NCI-H2171 treated with DMSO at 0.1 percent for 48 hours (cell line): ENCODE data around the gene VAV2.

ENCODE experiments used
- DNase-seq: peaks from one replicate; lab custom pipeline; 2025; lab: John Stamatoyannopoulos, UW

The VAV2 gene, protein sequence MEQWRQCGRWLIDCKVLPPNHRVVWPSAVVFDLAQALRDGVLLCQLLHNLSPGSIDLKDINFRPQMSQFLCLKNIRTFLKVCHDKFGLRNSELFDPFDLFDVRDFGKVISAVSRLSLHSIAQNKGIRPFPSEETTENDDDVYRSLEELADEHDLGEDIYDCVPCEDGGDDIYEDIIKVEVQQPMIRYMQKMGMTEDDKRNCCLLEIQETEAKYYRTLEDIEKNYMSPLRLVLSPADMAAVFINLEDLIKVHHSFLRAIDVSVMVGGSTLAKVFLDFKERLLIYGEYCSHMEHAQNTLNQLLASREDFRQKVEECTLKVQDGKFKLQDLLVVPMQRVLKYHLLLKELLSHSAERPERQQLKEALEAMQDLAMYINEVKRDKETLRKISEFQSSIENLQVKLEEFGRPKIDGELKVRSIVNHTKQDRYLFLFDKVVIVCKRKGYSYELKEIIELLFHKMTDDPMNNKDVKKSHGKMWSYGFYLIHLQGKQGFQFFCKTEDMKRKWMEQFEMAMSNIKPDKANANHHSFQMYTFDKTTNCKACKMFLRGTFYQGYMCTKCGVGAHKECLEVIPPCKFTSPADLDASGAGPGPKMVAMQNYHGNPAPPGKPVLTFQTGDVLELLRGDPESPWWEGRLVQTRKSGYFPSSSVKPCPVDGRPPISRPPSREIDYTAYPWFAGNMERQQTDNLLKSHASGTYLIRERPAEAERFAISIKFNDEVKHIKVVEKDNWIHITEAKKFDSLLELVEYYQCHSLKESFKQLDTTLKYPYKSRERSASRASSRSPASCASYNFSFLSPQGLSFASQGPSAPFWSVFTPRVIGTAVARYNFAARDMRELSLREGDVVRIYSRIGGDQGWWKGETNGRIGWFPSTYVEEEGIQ

DNA sequence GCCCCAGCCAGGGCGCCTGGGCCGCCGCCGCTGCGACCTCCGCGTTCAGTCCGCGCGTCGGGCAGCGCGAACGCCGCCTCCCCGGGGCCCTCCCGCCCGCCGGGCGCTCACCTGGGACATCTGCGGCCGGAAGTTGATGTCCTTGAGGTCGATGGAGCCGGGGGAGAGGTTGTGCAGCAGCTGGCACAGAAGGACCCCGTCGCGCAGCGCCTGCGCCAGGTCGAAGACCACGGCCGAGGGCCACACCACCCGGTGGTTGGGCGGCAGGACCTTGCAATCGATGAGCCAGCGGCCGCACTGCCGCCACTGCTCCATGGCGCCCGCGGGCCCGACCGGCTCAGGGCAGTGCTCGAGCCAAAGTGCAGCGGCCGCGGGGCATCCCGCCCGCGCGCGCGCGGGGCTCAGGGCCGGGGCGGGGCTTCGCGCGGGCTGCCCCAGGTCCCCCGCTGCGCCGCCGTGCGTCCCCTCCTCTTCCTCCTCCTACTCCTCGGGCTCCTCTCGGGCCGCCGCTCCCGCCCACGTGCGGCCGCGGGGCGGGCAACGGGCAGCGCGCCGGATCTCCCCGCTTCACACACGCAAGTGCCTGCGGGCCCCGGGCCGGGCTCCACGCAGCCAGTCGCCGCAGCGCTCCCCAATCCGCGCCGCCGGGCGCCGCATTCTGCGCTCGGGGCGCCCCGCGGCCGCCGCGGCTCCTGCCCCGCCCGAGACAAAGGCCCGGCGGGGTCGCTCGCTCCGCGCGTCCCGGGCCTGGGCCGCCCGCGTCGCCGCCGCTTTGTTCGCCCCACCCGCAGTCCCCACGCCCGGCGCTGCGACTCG is at the start of gene VAV2:
Gene VAV2 (minus strand): TSS at position 361 of the 816 bp plus-strand sequence. CDS start 46 bp downstream, at position 315.
- peak; percentile 58 for DNase-seq

DNA sequence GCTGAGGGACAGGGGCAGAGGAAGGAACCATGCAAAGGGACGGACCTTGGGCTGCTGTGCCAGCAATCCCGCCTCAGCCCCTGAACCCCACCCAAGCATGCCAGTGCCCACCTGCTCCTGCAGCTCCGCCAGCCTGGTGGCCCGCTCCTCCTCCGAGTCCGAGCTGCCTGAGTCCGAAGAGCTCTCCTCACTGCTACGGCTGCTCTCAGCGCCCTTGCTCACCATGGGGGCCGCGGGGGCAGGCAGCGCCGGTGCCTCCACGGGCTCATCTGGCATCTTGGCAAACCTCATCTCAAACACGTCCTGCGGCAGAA is 49.5 kb upstream of the VAV2 start:
- DNase-seq = no peak

DNA sequence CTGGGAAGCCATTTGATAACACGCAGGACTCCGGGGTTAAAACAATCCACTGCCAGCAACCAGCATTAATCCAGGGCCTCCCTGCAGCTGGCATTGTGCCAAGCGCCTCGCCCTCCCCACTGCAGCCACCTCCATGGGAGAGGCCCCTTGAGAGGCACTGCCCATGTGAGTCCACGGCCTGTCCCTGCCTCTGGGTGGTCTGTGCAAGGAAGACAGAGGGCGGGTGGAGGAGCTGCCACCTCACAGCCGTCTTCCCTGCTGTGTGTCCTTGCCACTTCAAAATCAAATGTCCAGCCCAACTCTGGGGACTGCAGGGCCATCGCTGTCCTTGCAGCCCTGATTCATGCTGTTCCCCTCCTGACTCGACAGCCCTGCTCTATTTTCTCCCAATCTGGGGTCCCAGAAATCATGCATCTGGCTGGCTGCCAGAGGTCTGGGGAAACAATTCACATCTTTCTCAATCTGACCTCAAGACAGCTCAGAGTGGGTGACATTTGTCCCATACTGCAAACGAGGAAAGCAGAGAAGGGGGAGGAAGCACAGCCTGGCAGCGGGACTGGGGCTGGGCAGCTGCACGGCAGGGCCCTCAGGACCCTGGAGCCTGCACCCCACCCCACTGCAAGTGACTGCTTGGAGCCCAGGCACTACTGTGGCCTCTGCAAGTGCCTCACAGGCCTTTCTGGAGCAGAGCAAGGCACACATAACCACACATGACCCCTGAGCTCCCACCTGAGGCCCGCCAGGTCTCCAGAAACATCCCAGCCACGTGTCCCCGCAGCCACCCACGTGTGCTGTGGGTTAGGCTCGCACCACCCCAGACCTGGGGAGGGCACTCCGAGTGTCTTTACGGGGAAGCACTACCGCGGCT is 48.9 kb upstream of the VAV2 start:
- no peak for DNase-seq

DNA sequence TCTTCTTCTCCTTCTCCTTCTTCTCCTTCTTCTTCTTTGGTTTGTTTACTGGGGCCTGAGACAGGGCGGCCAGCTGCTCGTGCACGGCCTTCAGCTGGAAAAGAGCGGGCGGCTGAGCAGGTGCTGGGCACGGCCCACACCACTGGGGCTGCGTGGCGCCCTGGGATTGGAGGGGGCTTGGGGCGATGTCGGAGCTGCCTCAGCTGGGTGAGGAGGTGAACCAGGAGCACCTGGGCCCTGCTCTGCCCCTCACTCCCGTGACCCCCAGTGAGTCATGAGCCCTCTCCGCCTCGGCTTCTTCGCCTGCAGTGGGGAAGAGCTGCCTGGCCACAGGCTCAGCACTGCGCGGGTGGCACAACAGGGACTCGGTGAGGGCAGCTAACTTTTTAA is 48.0 kb upstream of the VAV2 start:
- DNase-seq = no peak

DNA sequence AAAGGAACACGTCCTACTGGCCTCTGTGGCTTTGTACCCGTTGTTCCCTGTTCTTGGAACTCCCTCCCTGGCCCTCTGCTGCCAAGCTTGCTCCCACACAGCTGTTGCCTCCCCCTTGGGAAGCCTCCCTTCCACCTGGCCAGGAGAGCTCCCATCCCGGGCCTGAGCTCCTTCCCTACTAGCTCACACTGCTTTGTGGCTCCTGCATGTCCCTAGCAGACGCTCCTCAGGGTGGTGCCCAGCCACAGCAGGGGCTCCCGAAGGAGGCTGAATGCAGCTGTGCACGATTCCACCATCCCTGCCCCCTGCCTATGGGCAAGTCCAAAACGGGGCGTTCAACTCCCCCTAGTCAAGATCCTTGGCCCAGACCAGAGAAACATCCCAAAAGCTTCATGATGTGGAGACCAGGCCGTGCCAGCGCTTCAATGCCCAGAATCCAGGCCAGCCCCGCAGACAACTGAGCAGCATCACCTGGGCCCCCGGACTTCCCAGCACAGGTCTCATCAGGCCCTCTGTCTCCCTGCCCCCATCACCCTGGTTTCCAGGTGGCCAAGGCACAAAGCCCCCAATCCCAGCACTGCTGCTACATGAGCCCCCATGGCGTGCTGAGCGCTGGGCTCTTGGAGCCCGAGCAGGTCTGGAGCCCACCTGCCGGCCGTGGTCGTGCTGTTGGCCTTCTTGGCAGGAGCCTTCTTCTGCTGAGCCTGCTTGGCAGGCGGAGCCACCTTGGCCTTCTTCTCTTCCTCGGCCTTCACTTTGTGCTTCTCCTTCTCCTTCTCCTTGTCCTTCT is 47.5 kb upstream of the VAV2 start:
- no peak for DNase-seq

DNA sequence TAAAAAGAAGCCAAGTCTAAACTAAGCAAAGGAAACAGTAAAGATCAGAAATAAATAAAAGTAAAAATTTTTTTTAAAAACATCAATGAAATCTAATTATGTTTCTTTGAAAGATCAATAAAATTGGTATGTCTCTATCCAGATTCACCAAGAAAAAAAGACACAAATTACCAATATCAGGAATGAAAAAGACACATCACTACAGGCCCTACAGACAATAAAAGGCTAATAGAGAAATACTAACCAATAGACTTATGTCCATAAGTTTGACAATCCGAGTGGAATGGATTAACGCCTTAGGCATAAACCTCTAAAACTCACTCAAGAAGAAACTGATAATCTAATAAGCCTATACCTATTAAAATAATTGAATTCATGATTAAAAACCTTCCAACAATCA is 45.5 kb upstream of the VAV2 start:
- DNase-seq = no peak

DNA sequence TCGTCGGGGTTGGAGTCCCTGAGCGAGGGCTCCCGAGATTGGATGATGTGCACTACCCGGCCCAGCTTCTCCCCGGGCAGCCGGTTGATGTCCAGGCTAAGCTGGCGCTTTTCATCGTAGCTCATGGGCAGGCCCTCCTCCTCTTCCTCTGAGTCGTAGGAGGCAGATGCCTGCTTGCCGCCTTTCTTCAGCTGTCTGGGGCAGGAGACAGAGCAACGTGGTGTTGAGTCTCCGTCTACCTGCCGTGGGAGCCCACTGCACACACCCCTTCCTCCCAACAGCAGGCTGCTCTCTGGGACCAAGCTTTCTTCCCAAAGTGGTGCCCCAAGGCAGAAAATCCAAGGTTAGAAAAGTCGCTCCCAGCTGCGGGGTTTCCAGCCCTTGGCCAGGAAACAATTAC is 44.0 kb upstream of the VAV2 start:
- no peak for DNase-seq

DNA sequence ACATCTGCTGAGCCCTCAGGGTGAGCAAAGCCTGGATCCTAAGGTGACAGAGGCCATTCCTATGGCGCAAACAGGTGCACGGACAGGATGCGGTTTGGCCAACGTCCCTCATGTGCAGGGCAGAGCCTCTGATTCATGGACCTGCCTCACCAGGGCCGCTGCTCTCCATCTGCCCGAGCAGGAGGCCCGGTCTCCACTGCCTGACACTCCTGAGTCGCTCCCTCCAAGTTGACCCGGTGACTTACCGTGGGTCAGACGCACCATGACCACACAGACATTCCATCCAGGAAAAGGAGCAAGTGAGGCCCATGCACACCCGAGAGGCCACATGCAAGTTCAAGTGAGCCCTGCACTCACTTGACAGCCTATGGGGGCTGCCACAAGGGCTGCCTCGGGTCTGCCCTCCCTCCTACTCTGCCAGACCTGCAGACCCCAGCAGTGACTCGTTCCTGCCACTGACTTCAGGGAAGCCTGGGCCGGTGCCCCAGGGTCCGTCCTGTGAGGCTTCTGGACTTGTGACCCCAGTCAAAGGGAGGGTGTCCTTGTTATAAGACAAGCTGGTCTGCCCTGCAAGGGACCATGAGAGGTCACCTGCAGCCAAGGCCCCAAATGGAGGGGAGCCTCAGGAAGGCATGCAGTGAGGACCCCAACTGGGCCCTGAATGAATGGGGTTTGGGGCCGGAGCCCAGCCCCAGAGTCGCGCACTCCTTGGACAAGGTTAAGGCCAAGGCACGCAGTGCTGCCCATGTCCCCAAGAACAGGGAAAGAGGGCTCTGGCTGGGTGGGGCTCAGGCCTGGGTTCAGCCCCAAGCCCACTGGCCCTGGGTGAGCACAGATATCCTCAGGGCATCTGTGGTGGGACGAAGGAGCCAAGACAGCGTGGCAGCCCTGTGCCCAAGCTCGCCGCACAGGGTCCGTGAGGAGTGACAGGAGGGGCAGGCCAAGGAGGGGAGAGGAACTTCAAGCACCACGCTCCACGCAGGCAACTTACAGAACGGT is 43.2 kb upstream of the VAV2 start:
- DNase-seq = no peak

DNA sequence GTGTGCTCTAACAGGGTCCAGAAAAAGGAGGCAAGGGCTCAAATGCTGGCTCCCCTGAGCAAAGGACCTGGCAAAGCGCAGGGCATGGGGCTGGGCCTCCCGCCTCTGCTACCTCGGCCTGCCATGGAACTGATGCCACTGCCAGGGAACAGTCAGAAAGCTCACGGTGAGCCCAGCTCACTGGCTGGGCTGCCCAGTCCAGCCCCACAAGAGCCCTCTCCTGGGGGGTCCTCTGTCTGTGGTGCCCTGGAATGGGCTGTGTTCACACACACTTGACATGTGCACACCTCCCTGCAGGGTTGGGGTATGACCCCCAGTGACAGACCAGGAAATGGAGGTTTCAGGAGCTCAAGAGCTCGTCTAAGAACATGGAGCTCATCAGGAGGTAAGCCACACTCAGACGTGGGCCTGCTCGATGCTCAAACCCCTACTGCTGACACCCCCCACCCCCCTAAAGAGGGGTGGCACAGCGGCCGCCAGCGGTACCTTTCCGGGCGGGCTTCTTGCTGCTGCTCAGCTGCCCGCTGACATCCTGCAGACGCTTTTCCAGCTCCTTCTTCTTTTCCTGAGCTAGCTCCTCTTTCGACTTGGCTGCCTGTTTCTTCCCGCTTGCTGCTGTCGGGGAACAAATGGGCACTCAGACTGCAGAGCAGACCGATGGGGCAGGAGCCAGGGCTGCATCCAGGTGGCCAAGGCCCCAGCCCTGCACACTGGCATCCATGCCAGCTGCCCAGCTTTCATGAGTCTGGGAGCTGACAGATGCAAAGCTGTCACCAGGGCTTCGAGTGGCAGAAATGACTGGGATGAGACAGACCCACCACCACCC is 42.3 kb upstream of the VAV2 start:
- no peak for DNase-seq

DNA sequence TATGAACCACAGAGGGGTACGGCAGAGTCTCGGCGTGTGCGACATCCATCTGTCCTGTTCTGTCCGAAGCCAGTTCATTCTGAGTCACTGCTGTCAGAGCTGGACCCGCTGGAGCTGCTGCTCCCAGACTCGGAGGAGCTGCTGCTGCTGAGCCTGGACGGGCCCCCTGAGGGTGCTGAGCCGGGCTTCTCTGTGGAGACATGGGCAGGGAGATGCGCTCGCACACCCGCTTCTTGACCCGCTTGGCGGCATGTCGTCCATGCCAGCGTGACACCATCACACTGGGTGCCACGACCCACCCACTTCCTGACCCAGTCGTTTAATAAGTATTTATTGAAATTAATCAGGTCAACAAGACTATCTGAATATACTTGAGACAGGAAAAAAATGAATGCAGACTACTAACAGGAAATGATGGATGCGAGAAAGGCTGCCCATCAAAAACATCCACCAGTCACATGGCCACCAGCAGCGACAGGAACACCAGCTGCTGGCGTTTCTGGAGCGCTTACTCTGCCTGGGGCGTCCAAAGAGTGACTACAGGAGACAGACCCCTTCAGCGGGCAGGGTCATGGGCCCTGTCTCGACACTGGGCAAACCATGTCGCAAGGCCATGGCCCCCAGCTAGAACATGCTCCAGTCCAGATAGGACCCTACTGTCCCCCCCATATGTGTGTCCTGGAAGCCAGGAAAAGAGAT is 41.5 kb upstream of the VAV2 start:
- DNase-seq = no peak

DNA sequence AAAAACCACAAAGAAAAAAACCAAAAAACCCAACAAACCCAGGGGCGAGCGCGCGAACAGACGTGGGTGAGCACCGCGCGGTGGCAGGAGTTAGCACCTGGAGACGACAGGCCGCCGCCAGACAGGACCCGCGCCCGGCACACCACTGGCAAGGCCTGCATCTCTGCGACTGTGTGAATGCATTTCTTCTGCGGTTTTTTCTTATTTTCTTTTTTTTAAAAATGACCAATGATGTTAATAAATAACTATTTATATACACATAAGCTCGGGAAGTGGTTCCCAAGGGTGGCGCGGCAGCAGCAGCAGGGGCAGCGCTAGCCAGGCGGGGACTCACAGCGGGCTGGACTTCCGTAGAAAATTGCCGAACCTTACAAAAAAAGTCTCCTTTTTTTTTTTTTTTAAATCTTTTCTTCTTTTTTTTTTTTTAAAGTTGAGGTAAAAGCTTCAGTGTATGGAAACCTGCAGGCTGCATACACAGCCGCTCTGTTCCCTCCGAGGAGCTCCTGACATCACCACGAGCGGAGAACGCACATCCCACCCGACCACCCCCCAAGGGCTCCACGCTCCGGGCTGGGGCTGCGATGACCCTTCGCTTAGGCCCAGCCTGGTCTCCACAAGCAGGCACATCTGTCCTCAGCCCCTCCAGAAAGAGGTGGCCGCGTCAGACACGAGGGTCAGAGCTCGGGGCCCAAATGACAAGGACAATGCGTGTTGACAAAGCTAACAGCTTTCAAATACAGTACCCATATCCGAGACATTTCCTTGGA is 40.5 kb upstream of the VAV2 start:
- no peak for DNase-seq

DNA sequence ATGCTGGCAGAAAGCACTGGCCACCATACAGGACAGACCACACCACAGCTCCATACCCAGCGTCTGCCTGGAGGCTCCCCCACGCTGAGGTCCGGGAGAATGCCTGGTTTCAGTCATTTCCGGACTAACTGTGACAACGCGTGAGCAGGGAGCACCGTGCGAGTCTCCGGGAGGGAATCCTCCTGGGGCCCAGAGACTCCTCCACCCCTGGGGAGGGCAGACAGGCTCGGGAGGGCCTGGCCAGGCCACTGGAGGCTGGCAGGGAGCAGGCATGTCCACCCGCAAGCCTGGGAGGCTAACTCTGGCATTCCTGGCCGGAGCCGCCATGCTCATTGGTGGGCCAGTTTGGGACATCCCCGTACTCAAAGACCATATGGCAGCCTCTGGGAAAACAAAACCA is 39.7 kb upstream of the VAV2 start:
- no peak for DNase-seq

DNA sequence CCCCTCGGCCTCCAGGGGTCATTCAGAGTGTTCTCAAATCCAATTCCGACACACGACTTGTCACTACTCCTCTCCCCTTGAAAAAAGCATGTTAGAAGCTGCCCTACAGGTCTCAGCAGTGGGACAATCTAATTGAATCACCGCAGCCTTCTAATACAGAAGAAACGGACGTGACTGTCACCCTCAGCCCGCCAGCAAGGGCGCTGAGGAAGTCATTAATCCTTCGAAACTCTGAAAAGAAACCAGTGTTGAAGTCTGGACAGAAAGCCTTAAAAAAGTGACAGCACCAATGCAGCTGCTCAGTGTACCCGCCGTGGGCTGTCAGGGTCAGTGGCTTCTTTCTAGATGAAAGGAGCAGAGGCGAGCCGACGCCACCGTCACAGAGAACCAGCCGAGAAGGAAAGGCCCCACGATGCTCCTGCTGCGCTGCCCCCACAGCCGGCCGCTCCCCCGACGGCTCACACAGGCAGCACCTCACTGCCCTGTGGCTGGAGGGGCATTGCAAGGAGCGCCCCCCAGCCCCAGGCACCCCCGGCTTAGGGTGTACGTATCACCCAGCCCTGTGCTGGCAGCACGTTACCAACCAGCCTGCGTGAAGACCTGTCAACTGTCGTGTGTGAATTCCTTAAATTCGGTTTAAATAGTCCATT is 38.8 kb upstream of the VAV2 start:
- DNase-seq = no peak

DNA sequence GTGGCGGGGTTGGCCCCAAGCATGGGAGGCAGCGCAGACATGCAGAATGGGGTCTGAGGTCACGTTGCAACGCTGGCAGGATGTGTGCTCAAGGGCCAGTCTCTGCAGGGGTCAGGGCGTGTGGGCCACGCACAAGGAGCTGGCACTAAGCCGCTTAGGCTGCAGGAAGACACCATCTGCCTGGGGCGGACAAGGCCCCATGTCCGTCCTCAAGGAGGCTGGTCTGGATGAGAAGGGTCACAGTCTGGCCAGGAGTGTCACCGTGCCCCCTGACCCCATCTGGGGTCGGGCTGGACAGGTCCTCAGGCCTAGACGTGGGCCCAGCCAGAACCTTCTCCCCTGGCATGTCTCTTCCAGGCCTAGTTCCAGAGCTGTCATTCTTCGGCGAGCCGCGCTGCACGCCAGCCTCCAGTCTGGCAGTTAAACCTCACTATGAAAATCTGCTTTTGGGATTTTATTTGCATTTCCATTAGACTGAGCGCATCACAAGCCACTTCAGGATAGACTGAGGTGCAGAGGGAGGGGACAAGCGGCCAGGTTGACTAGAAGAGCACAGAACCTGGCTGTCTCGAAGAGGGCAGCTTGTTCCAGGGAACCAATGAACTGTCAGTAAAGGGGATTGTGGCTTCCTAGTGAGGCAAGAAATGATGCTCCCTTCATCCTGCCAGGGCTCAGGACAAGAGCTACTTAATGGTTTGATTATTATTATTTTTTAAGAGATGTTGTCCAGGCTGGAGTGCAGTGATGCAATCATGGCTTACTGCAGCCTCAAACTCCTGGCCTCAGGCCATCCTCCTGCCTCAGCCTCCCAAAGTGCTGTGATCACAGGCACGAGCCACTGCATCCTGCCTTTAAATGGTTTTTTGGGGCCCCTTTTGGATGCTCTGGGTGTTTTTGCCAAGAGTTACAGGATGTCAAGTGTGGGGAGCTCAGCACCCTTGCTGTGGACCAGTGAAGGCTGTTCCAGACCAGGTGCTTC is 37.4 kb upstream of the VAV2 start:
- DNase-seq = no peak

DNA sequence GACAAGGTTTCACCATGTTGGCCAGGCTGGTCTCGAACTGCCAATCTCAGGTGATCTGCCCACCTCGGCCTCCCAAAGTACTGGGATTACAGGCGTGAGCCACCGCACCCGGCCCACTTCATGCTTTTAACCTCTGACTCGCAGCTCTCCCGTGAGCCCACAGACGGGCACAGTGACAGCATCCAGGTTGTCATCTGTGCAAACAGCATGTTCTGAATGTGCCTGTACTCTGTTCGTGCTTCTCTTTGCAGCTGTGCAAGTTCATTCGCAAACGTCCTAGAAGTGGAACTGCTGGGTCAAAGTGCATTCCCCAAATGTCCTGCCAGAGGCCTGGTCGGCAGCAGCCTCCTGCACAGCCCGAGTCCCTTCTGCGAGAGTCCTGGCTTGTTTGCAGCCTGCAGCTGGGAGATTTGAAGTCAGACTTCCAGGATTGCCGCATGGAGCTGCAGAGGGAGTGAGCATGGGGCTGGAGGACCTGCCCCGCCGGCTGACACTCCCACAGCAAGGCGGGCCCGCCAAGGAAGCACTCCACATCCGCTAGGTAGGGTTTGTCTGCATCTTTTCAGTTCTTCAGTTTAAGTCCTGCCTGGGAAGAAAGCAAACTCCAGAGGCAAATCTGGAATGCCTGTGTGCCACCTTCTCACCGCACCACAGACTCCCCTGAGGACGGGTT is 36.6 kb upstream of the VAV2 start:
- no peak for DNase-seq
